ENCODE measurements around the gene THYN1.

Gene THYN1

GRCh38 chr11:134238956-134239355 is 14.2 kb downstream of the THYN1 start:
- no peak for DNase-seq (ENCODE audit: low read depth)
- TF ChIP-seq CTCF (IDR thresholded peaks at IDR 0.05; ENCODE audit: insufficient read depth, low read depth, low read length, missing control alignments) = no peak
- no peak overlapping the region for H3K4me3 ChIP-seq (ENCODE audit: low read length)

- no peak for DNase-seq (ENCODE audit: low read depth)
- no peak for TF ChIP-seq CTCF (IDR thresholded peaks at IDR 0.05; ENCODE audit: insufficient read depth, low read depth, low read length, missing control alignments)
- H3K4me3 ChIP-seq (ENCODE audit: low read length) = no peak overlapping the region
Measured at GRCh38 chr11:134237557-134237922, 15.6 kb downstream of the THYN1 start.

GRCh38 chr11:134236834-134237556 is 16.2 kb downstream of the THYN1 start:
- no peak for TF ChIP-seq CTCF (IDR thresholded peaks at IDR 0.05; ENCODE audit: insufficient read depth, low read depth, low read length, missing control alignments)
- no peak for DNase-seq (ENCODE audit: low read depth)
- H3K4me3 ChIP-seq (ENCODE audit: low read length) = no peak overlapping the region

- no peak for DNase-seq (ENCODE audit: low read depth)
- no peak for TF ChIP-seq CTCF (IDR thresholded peaks at IDR 0.05; ENCODE audit: insufficient read depth, low read depth, low read length, missing control alignments)
- H3K4me3 ChIP-seq (ENCODE audit: low read length) = no peak overlapping the region
Measured at GRCh38 chr11:134235399-134235798, 17.8 kb downstream of the THYN1 start.

GRCh38 chr11:134233729-134234179 is 19.4 kb downstream of the THYN1 start:
- H3K4me3 ChIP-seq (ENCODE audit: low read length) = no peak overlapping the region
- TF ChIP-seq CTCF (IDR thresholded peaks at IDR 0.05; ENCODE audit: insufficient read depth, low read depth, low read length, missing control alignments) = no peak
- DNase-seq (ENCODE audit: low read depth) = no peak

- DNase-seq (ENCODE audit: low read depth) = no peak
- no peak overlapping the region for H3K4me3 ChIP-seq (ENCODE audit: low read length)
- no peak for TF ChIP-seq CTCF (IDR thresholded peaks at IDR 0.05; ENCODE audit: insufficient read depth, low read depth, low read length, missing control alignments)
Measured at GRCh38 chr11:134231958-134232659, 21.0 kb downstream of the THYN1 start.

Measured in epithelial cell of esophagus (primary cell).